KMS-11 (cell line): ENCODE measurements around the gene PSPC1.

Source experiments
- H2AFZ ChIP-seq: fragments of 200-600 bp; sonication (generic); 2 replicates; pipeline ENCODE4 v1.6.1; 2016; ENCODE audit warnings: antibody characterized with exemption, mixed run types, low read depth
- H3K27ac ChIP-seq: fragments of 200-600 bp; sonication (generic); 2 replicates; pipeline ENCODE4 v1.6.1; 2016; ENCODE audit warnings: mild to moderate bottlenecking, mixed run types
- H3K27me3 ChIP-seq: fragments of 200-600 bp; sonication (generic); 2 replicates; pipeline ENCODE4 v1.6.1; 2017; ENCODE audit warnings: mild to moderate bottlenecking, low read depth, mixed run types, moderate library complexity; ENCODE audit not compliant: insufficient read depth
- H3K36me3 ChIP-seq: fragments of 200-600 bp; sonication (generic); 2 replicates; pipeline ENCODE4 v1.6.1; 2017; ENCODE audit warnings: mild to moderate bottlenecking, mixed run types; ENCODE audit not compliant: insufficient read depth
- H3K4me1 ChIP-seq: fragments of 200-600 bp; sonication (generic); 2 replicates; pipeline ENCODE4 v1.6.1; 2016; ENCODE audit warnings: mild to moderate bottlenecking, low read depth, mixed run types; ENCODE audit not compliant: poor library complexity, severe bottlenecking
- H3K4me2 ChIP-seq: fragments of 200-600 bp; sonication (generic); 2 replicates; pipeline ENCODE4 v1.7.0; 2016; ENCODE audit warnings: mild to moderate bottlenecking, mixed run types
- H3K4me3 ChIP-seq: fragments of 200-600 bp; sonication (generic); IDR thresholded peaks from 2 replicates; pipeline ENCODE4 v1.6.1; 2017; ENCODE audit warnings: low read depth, low read length, mixed read lengths; ENCODE audit not compliant: insufficient read depth
- H3K79me2 ChIP-seq: fragments of 200-600 bp; sonication (generic); 2 replicates; pipeline ENCODE4 v1.6.1; 2016; ENCODE audit warnings: low read depth, mixed run types; ENCODE audit not compliant: insufficient read depth
- H3K9ac ChIP-seq: fragments of 200-600 bp; sonication (generic); 2 replicates; pipeline ENCODE4 v1.6.1; 2016; ENCODE audit warnings: mild to moderate bottlenecking, mixed run types
- H4K20me1 ChIP-seq: fragments of 200-600 bp; sonication (generic); 2 replicates; pipeline ENCODE4 v1.6.1; 2016; ENCODE audit warnings: mild to moderate bottlenecking, mixed run types; ENCODE audit not compliant: insufficient read depth
- CTCF ChIP-seq: fragments of 200-600 bp; sonication (generic); conservative IDR thresholded peaks from 2 replicates; pipeline ENCODE4 v1.6.1; 2017; ENCODE audit warnings: low read depth, mild to moderate bottlenecking, antibody characterized with exemption, low read length, moderate library complexity, mixed read lengths

Gene PSPC1

GRCh38 chr13:19795956-19796355 lies 13.2 kb upstream of the PSPC1 start:
- Histone ChIP-seq H3K9ac (no peak overlapping the region), H3K36me3 (no peaks in the 10 kb centered on the region), H3K27me3 (no peaks in the 10 kb centered on the region), H2AFZ (no peak overlapping the region), H3K4me2 (no peak overlapping the region), H3K79me2 (no peaks in the 10 kb centered on the region), H3K4me3 (no peak overlapping the region), H4K20me1 (no peaks in the 10 kb centered on the region), H3K4me1 (no peaks in the 10 kb centered on the region), H3K27ac (no peak overlapping the region)
- TF ChIP-seq CTCF = no peak

GRCh38 chr13:19794631-19795030 lies 11.9 kb upstream of the PSPC1 start:
- H3K9ac ChIP-seq = no peak overlapping the region
- no peak for TF ChIP-seq CTCF
- H3K36me3 ChIP-seq = no peaks in the 10 kb centered on the region
- no peak overlapping the region for H3K4me3 ChIP-seq
- no peak overlapping the region for H3K27ac ChIP-seq
- H2AFZ ChIP-seq = no peak overlapping the region
- no peak overlapping the region for H3K4me2 ChIP-seq
- H3K4me1 ChIP-seq = no peaks in the 10 kb centered on the region
- H3K79me2 ChIP-seq = no peaks in the 10 kb centered on the region
- no peaks in the 10 kb centered on the region for H3K27me3 ChIP-seq
- no peaks in the 10 kb centered on the region for H4K20me1 ChIP-seq

GRCh38 chr13:19791953-19792537 lies 9.3 kb upstream of the PSPC1 start:
- no peak for TF ChIP-seq CTCF
- H4K20me1 ChIP-seq = no peaks in the 10 kb centered on the region

GRCh38 chr13:19782049-19782726 lies 557 bp downstream of the PSPC1 start:
- TF ChIP-seq CTCF = no peak
- H2AFZ ChIP-seq = peak overlapping the region; percentile 53

More at GRCh38 chr13:19791953-19792537, 9.3 kb upstream of the PSPC1 start:
- no peak overlapping the region for H3K9ac ChIP-seq
- H3K27ac ChIP-seq = no peak overlapping the region
- H3K27me3 ChIP-seq = no peaks in the 10 kb centered on the region
- no peak overlapping the region for H2AFZ ChIP-seq
- H3K4me1 ChIP-seq = no peaks in the 10 kb centered on the region
- H3K4me3 ChIP-seq = no peak overlapping the region
- no peaks in the 10 kb centered on the region for H3K36me3 ChIP-seq
- H3K4me2 ChIP-seq = no peak overlapping the region
- no peaks in the 10 kb centered on the region for H3K79me2 ChIP-seq

More at GRCh38 chr13:19782049-19782726, 557 bp downstream of the PSPC1 start:
- H3K27me3 ChIP-seq = no peaks in the 10 kb centered on the region
- peak overlapping the region; percentile 81 for H3K9ac ChIP-seq
- H3K4me2 ChIP-seq = peak overlapping the region; percentile 20
- no peaks in the 10 kb centered on the region for H3K36me3 ChIP-seq
- H4K20me1 ChIP-seq = no peaks in the 10 kb centered on the region
- peaks cover 6% of the 10 kb centered on the region for H3K4me1 ChIP-seq
- H3K79me2 ChIP-seq = peaks cover 26% of the 10 kb centered on the region
- H3K27ac ChIP-seq = peak overlapping the region; percentile 86
- H3K4me3 ChIP-seq = no peak overlapping the region
